Breast epithelium (tissue), 4 donors: ENCODE measurements around the gene FGF23. TPM values are rescaled to one million over a fixed set of nuclear protein-coding genes. Genes with fewer than 3 reads are reported as not detected.

Experiments used
- DNase-seq, 2 donors: peaks; one replicate each; pipeline ENCODE4 v3.0.0-alpha.2; 2019; ENCODE audit warnings: low spot score in 2 of 2
- H3K27ac ChIP-seq, 2 donors: fragments of 200-600 bp; sonication (generic) in 1 of 2; one replicate each; pipeline ENCODE4 v1.5.1; 2016 to 2019; ENCODE audit warnings: mild to moderate bottlenecking in 1 of 2
- H3K27me3 ChIP-seq, 2 donors: fragments of 200-600 bp; sonication (generic) in 1 of 2; one replicate each; pipeline versions ENCODE4 v1.5.1 to v1.6.0; 2017 to 2019; ENCODE audit warnings: control low read depth in 1 of 2, mild to moderate bottlenecking in 1 of 2
- H3K36me3 ChIP-seq: fragments of 200-600 bp; one replicate; pipeline ENCODE4 v1.5.1; 2019
- H3K4me1 ChIP-seq, 2 donors: fragments of 200-600 bp; sonication (generic); one replicate each; pipeline ENCODE4 v1.5.1; 2016 to 2019; ENCODE audit warnings: control low read depth in 1 of 2
- H3K4me3 ChIP-seq, 3 donors: fragments of 200-600 bp; sonication (generic); 1 replicate in 2 of 3; 2 replicates in 1 of 3; pipeline ENCODE4 v1.5.1; 2016 to 2019; ENCODE audit warnings: mild to moderate bottlenecking in 3 of 3, moderate library complexity in 2 of 3
- H3K9me3 ChIP-seq, 2 donors: fragments of 200-600 bp; sonication (generic) in 1 of 2; one replicate each; pipeline ENCODE4 v1.5.1; 2016 to 2019; ENCODE audit warnings: control low read depth in 1 of 2
- POLR2A ChIP-seq: fragments of 450-650 bp; IDR thresholded peaks from one replicate; pipeline ENCODE4 v1.6.1; 2016; ENCODE audit warnings: antibody characterized with exemption, mild to moderate bottlenecking, moderate library complexity
- POLR2AphosphoS5 ChIP-seq, 3 donors: sonication (generic); formaldehyde crosslinking; IDR thresholded peaks; one replicate each; pipeline ENCODE4 v1.6.1; 2017; ENCODE audit warnings: antibody characterized with exemption in 3 of 3
- intact Hi-C: fragments of 100-400 bp; cut with DNase I; formaldehyde crosslinking; loops from one replicate; pipeline ENCODE4 v1.15.1; 2023; ENCODE audit warnings: low total_unique reads
- total RNA-seq, 3 donors: library from RNA; depleted of rRNA; stranded (reverse); fragments of >200 nt; gene quantifications; one replicate each; pipeline ENCODE4 v1.1.0, GENCODE V29; 2016
- TF ChIP-seq, protein P1 (sequence below), 3 donors: fragments of 450-650 bp; IDR thresholded peaks; one replicate each; pipeline ENCODE4 v1.5.1; 2016 to 2017; ENCODE audit warnings: antibody characterized with exemption in 3 of 3, mild to moderate bottlenecking in 3 of 3, moderate library complexity in 3 of 3

Gene FGF23
- total RNA-seq, 3 donors from 2014 or later: not detected

- no peak for DNase-seq
- H3K4me3 ChIP-seq: no peak overlapping the region
- H3K27ac ChIP-seq: no peak overlapping the region
- intact Hi-C loops: no loop called here
- no peaks in the 10 kb centered on the region for H3K36me3 ChIP-seq
- TF ChIP-seq POLR2A (no peak), POLR2AphosphoS5 (IDR thresholded peaks at IDR 0.05) (no peak)
- TF ChIP-seq, protein P1, sequence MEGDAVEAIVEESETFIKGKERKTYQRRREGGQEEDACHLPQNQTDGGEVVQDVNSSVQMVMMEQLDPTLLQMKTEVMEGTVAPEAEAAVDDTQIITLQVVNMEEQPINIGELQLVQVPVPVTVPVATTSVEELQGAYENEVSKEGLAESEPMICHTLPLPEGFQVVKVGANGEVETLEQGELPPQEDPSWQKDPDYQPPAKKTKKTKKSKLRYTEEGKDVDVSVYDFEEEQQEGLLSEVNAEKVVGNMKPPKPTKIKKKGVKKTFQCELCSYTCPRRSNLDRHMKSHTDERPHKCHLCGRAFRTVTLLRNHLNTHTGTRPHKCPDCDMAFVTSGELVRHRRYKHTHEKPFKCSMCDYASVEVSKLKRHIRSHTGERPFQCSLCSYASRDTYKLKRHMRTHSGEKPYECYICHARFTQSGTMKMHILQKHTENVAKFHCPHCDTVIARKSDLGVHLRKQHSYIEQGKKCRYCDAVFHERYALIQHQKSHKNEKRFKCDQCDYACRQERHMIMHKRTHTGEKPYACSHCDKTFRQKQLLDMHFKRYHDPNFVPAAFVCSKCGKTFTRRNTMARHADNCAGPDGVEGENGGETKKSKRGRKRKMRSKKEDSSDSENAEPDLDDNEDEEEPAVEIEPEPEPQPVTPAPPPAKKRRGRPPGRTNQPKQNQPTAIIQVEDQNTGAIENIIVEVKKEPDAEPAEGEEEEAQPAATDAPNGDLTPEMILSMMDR (IDR thresholded peaks at IDR 0.05): no peak
- no peaks in the 10 kb centered on the region for H3K4me1 ChIP-seq
- no peaks in the 10 kb centered on the region for H3K27me3 ChIP-seq
- H3K9me3 ChIP-seq: no peaks in the 10 kb centered on the region
Observed at GRCh38 chr12:4366090-4366489, 13.4 kb downstream of the FGF23 start.

DNA sequence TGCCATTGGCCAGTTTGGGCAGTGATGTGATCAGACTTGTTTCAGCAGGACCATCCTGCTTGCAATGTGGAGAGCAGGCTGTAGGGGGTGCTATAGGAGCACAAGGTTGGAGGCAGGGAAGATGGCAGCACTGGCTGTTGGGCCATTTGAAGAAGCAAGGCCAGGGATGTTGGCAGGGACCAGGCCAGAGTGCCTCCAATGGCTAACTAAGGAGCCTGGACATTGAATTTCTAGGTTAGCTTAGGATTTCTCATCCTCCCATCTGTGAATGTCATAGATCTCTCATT, 23.5 kb downstream of the FGF23 start:
- TF ChIP-seq, protein P1 (IDR thresholded peaks at IDR 0.05): no peak
- TF ChIP-seq POLR2AphosphoS5 (IDR thresholded peaks at IDR 0.05) (no peak), POLR2A (no peak)
- DNase-seq: no peak
- Histone ChIP-seq H3K27ac (no peak overlapping the region), H3K27me3 (no peaks in the 10 kb centered on the region), H3K4me1 (no peaks in the 10 kb centered on the region), H3K4me3 (no peak overlapping the region), H3K36me3 (no peaks in the 10 kb centered on the region), H3K9me3 (no peaks in the 10 kb centered on the region)
- intact Hi-C loops: no loop called here

- H3K27ac ChIP-seq: no peak overlapping the region
- intact Hi-C loops: no loop called here
- TF ChIP-seq, protein P1 (IDR thresholded peaks at IDR 0.05): no peak
- TF ChIP-seq POLR2A (no peak), POLR2AphosphoS5 (IDR thresholded peaks at IDR 0.05) (no peak)
- no peak for DNase-seq
- no peaks in the 10 kb centered on the region for H3K4me1 ChIP-seq
- H3K36me3 ChIP-seq: no peaks in the 10 kb centered on the region
- no peaks in the 10 kb centered on the region for H3K27me3 ChIP-seq
- H3K9me3 ChIP-seq: no peaks in the 10 kb centered on the region
- no peak overlapping the region for H3K4me3 ChIP-seq
Observed at GRCh38 chr12:4355156-4356040, 24.1 kb downstream of the FGF23 start.

DNA sequence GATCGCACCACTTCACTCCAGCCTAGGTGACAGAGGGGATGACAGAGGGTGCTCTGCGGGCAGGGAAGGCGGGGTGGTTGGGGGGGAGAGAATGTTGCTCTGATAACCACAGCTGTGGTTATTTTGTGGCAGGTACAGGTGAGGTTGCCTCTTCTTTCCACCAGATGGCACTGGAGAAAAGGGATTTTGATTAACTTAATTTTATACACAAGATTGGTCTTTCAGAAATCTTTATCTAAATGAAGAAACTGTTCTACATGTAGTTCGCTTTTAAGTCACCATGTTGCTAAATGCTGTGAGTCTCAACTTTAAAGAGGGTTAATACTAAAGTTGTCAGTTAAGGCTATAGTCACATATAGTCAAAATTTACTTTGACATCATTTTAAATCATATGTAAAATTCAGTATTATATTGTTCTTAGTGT, 25.7 kb downstream of the FGF23 start:
- H3K4me3 ChIP-seq: no peak overlapping the region
- no peaks in the 10 kb centered on the region for H3K27me3 ChIP-seq
- H3K4me1 ChIP-seq: no peaks in the 10 kb centered on the region
- H3K27ac ChIP-seq: no peak overlapping the region
- no peaks in the 10 kb centered on the region for H3K9me3 ChIP-seq
- no peaks in the 10 kb centered on the region for H3K36me3 ChIP-seq
- no peak for DNase-seq
- TF ChIP-seq POLR2AphosphoS5 (IDR thresholded peaks at IDR 0.05) (no peak), POLR2A (no peak)
- TF ChIP-seq, protein P1 (IDR thresholded peaks at IDR 0.05): peak in 2 of 3 donors; percentile 23 to 31
- intact Hi-C loops: no loop called here

- TF ChIP-seq, protein P1 (IDR thresholded peaks at IDR 0.05): no peak
- TF ChIP-seq POLR2A (no peak), POLR2AphosphoS5 (IDR thresholded peaks at IDR 0.05) (no peak)
- Histone ChIP-seq H3K36me3 (no peaks in the 10 kb centered on the region), H3K4me1 (no peaks in the 10 kb centered on the region), H3K27ac (no peak overlapping the region), H3K9me3 (no peaks in the 10 kb centered on the region), H3K4me3 (no peak overlapping the region), H3K27me3 (no peaks in the 10 kb centered on the region)
- intact Hi-C loops: no loop called here
- DNase-seq: no peak
Observed at GRCh38 chr12:4346931-4347330, 32.6 kb downstream of the FGF23 start.
